Hepatocyte (in vitro differentiated cells): Measurements from ENCODE around the gene UBE3C. TPM values are rescaled to one million over a fixed set of nuclear protein-coding genes. Genes with fewer than 3 reads are reported as not detected.
"Not testable (repeated sequence)": the region's sequence is repeated elsewhere in the genome, so short reads cannot be mapped to it uniquely, and the experiment has no call there.

Experiments used
- DNase-seq: peaks from one replicate; pipeline ENCODE4 v3.0.0-alpha.2; 2016; ENCODE audit warnings: low spot score
- H2AFZ ChIP-seq: fragments of 200-600 bp; sonication (generic); 2 replicates; pipeline ENCODE4 v1.6.0; 2016; ENCODE audit warnings: antibody characterized with exemption, mild to moderate bottlenecking
- H3K27ac ChIP-seq: fragments of 200-600 bp; sonication (generic); 2 replicates; pipeline ENCODE4 v1.5.1; 2016; ENCODE audit warnings: mild to moderate bottlenecking
- H3K27me3 ChIP-seq: fragments of 200-600 bp; sonication (generic); 2 replicates; pipeline ENCODE4 v1.6.1; 2016
- H3K36me3 ChIP-seq: fragments of 200-600 bp; sonication (generic); replicated peaks from 2 replicates; pipeline ENCODE4 v1.5.1; 2016; ENCODE audit warnings: low read depth; ENCODE audit not compliant: insufficient read depth
- H3K4me1 ChIP-seq: fragments of 200-600 bp; sonication (generic); 2 replicates; pipeline ENCODE4 v1.5.1; 2016; ENCODE audit warnings: mild to moderate bottlenecking, moderate library complexity; ENCODE audit not compliant: insufficient read depth
- H3K4me2 ChIP-seq: fragments of 200-600 bp; sonication (generic); 2 replicates; pipeline ENCODE4 v1.6.0; 2016
- H3K4me3 ChIP-seq: fragments of 200-600 bp; sonication (generic); 2 replicates; pipeline ENCODE4 v1.5.1; 2016; ENCODE audit warnings: mild to moderate bottlenecking
- H3K79me2 ChIP-seq: fragments of 200-600 bp; sonication (generic); 2 replicates; pipeline ENCODE4 v1.6.0; 2017; ENCODE audit warnings: mild to moderate bottlenecking
- H3K9me2 ChIP-seq: fragments of 200-600 bp; sonication (generic); replicated peaks from 2 replicates; pipeline ENCODE4 v1.6.0; 2017; ENCODE audit warnings: mild to moderate bottlenecking; ENCODE audit not compliant: insufficient read depth
- H3K9me3 ChIP-seq: fragments of 200-600 bp; sonication (generic); 2 replicates; pipeline ENCODE4 v1.5.1; 2016; ENCODE audit warnings: low read depth, mild to moderate bottlenecking
- H4K20me1 ChIP-seq: fragments of 200-600 bp; sonication (generic); 2 replicates; pipeline ENCODE4 v1.6.0; 2016; ENCODE audit warnings: mild to moderate bottlenecking; ENCODE audit not compliant: insufficient read depth, poor library complexity, severe bottlenecking
- CTCF ChIP-seq: fragments of 200-600 bp; sonication (generic); IDR thresholded peaks from 2 replicates; pipeline ENCODE4 v1.5.1; 2016; ENCODE audit warnings: antibody characterized with exemption, mild to moderate bottlenecking; ENCODE audit not compliant: poor library complexity
- EZH2 ChIP-seq: fragments of 200-600 bp; sonication (generic); IDR thresholded peaks from 2 replicates; pipeline ENCODE4 v1.6.1; 2016; ENCODE audit warnings: antibody characterized with exemption, mild to moderate bottlenecking, borderline replicate concordance
- EZH2phosphoT487 ChIP-seq: fragments of 200-600 bp; sonication (generic); IDR thresholded peaks from one replicate; pipeline ENCODE4 v1.6.1; 2018; ENCODE audit warnings: antibody characterized with exemption, mild to moderate bottlenecking, low read depth, moderate library complexity; ENCODE audit not compliant: unreplicated experiment, severe bottlenecking
- WGBS: methylation state at CpG from one replicate; pipeline ENCODE4 v1.1.6; 2016; ENCODE audit warnings: low lambda C conversion rate; ENCODE audit errors: missing lambda C conversion rate; 5-methylcytosine and 5-hydroxymethylcytosine counted together
- polyA plus RNA-seq: library from polyadenylated mRNA; unstranded; fragments of >200 nt; fragmentation: Nextera tagmentation; extraction: Ambion mirVana; gene quantifications from 2 replicates; pipeline ENCODE4 v1.2.1, GENCODE V29; 2016
- total RNA-seq: library from RNA; depleted of rRNA; stranded (reverse); fragments of >200 nt; gene quantifications from 2 replicates; pipeline ENCODE4 v1.2.3, GENCODE V29; 2014

UBE3C gene
- total and polyA plus RNA-seq, 2 experiments from 2014 or later = 24.6 to 72.6 TPM

- TF ChIP-seq CTCF (no peak), EZH2phosphoT487 (no peak), EZH2 (no peak)
- Histone ChIP-seq H3K27ac (no peak overlapping the region), H4K20me1 (no peaks in the 10 kb centered on the region), H3K4me1 (peaks cover 9% of the 10 kb centered on the region), H3K4me3 (no peak overlapping the region), H3K9me3 (no peaks in the 10 kb centered on the region), H3K4me2 (peak overlapping the region; percentile 59), H3K9me2 (no peaks in the 10 kb centered on the region), H2AFZ (peak overlapping the region; percentile 29), H3K79me2 (no peaks in the 10 kb centered on the region), H3K27me3 (no peaks in the 10 kb centered on the region), H3K36me3 (no peaks in the 10 kb centered on the region)
- DNase-seq = peak; percentile 16
- WGBS = 57% methylated on average over 26 of the region's 26 CpGs
Observed at GRCh38 chr7:157096286-157097055, 42.3 kb upstream of the UBE3C start.

GRCh38 chr7:157097056-157097329, 41.7 kb upstream of the UBE3C start:
- no peaks in the 10 kb centered on the region for H3K36me3 ChIP-seq
- H2AFZ ChIP-seq = no peak overlapping the region
- H3K27ac ChIP-seq = no peak overlapping the region
- H4K20me1 ChIP-seq = no peaks in the 10 kb centered on the region
- no peak overlapping the region for H3K4me3 ChIP-seq
- H3K9me3 ChIP-seq = no peaks in the 10 kb centered on the region
- no peaks in the 10 kb centered on the region for H3K27me3 ChIP-seq
- H3K4me1 ChIP-seq = peaks cover 9% of the 10 kb centered on the region
- DNase-seq = no peak
- WGBS = 29% methylated on average over 10 of the region's 10 CpGs
- H3K4me2 ChIP-seq = peak overlapping the region; percentile 59
- H3K79me2 ChIP-seq = no peaks in the 10 kb centered on the region
- TF ChIP-seq EZH2phosphoT487 = no peak
- no peak for TF ChIP-seq EZH2
- no peak for TF ChIP-seq CTCF
- H3K9me2 ChIP-seq = no peaks in the 10 kb centered on the region

GRCh38 chr7:157097569-157097968, 41.2 kb upstream of the UBE3C start:
- no peak for DNase-seq
- Histone ChIP-seq H3K9me2 (no peaks in the 10 kb centered on the region), H3K4me2 (no peak overlapping the region)

GRCh38 chr7:157100005-157100404, 38.7 kb upstream of the UBE3C start:
- DNase-seq, H3K27me3 ChIP-seq, H3K4me3 ChIP-seq, H3K4me2 ChIP-seq, H3K27ac ChIP-seq, H2AFZ ChIP-seq, H3K9me3 ChIP-seq, H3K36me3 ChIP-seq, H3K79me2 ChIP-seq, H4K20me1 ChIP-seq, H3K9me2 ChIP-seq, H3K4me1 ChIP-seq: not testable (repeated sequence)
- WGBS = 100% methylated on average over 3 of the region's 3 CpGs

More at GRCh38 chr7:157097569-157097968, 41.2 kb upstream of the UBE3C start:
- Histone ChIP-seq H3K4me1 (peaks cover 9% of the 10 kb centered on the region), H3K36me3 (no peaks in the 10 kb centered on the region), H3K79me2 (no peaks in the 10 kb centered on the region), H2AFZ (no peak overlapping the region), H4K20me1 (no peaks in the 10 kb centered on the region), H3K4me3 (no peak overlapping the region), H3K27ac (no peak overlapping the region), H3K27me3 (no peaks in the 10 kb centered on the region), H3K9me3 (no peaks in the 10 kb centered on the region)
- WGBS = 86% methylated on average over 6 of the region's 6 CpGs
- TF ChIP-seq EZH2phosphoT487 = no peak
- no peak for TF ChIP-seq CTCF
- TF ChIP-seq EZH2 = no peak

GRCh38 chr7:157103641-157104040, 35.1 kb upstream of the UBE3C start:
- H3K27me3 ChIP-seq, H3K4me3 ChIP-seq, H2AFZ ChIP-seq, H3K4me2 ChIP-seq, H3K36me3 ChIP-seq, H3K4me1 ChIP-seq, DNase-seq, H4K20me1 ChIP-seq, H3K79me2 ChIP-seq, H3K9me3 ChIP-seq, H3K27ac ChIP-seq, H3K9me2 ChIP-seq: not testable (repeated sequence)
- WGBS = 84% methylated on average over 2 of the region's 2 CpGs
